GM18858 (cell line): ENCODE results near the gene MEN1.
"Not testable (repeated sequence)": the region's sequence is repeated elsewhere in the genome, so short reads cannot be mapped to it uniquely, and the experiment has no call there.

Experiments used
- ATAC-seq: cut with Tn5 transposase; IDR thresholded peaks from one replicate; pipeline ENCODE4 v1.9.1; 2021; ENCODE audit not compliant: unreplicated experiment

Gene MEN1

GRCh38 chr11:64846998-64847666 is 36.8 kb upstream of the MEN1 start:
- no peak for ATAC-seq

DNA sequence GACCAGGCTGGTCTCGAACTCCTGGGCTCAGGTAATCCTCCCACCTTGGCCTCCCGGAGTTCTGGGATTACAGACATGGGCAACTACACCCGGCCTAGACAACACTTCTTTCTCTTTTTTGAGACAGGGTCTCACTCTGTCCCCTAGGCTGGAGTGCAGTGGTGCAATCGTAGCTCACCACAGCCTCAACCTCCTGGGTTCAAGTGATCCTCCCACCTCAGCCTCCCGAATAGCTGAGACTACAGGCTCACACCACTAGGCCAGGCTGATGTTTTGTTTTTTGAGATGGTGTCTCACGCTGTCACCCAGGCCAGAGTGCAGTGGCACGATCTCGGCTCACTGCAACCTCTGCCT is 35.4 kb upstream of the MEN1 start:
- ATAC-seq = not testable (repeated sequence)

- ATAC-seq = no peak
These were observed 34.9 kb upstream of the MEN1 start for GRCh38 chr11:64845129-64845775.

GRCh38 chr11:64844330-64845128 is 34.2 kb upstream of the MEN1 start, which contains the start of gene CDC42BPG:
Gene CDC42BPG, minus strand, starts transcription at chr11:64844653. Its CDS starts 84 bp downstream, at chr11:64844569.
- no peak for ATAC-seq

DNA sequence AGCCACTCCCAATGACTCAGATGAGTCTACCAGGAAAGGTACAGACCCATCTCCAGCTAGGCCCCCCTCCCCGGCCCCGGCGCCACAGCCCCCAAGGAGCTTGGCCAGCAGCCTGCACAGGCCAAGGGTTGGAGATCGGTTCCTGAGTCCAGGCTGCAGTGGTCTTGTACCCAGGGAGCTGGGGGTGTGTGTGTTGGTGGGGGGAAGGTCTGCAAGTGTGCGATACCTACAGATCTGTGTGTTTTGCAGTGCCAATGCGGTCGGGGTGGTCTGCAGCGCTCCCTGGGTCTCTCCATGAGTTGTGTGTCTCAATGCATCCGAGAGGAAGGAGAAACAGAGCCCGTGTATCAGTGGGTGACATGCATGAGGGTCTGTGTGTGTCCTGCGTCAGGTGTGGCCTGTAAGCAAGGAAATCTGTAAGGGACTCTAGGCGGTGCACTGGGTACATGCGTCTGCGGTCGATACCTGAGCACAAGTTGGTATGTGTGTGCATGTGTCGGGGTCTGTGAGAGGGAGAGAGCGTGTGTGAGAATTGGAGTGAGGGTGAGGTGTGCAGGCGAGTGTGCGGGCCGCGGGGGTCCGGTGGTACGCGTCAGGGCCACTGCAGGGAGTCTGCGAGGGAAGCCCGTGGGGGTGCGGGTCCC is 33.5 kb upstream of the MEN1 start:
- ATAC-seq = no peak

- no peak for ATAC-seq
These were observed 32.7 kb upstream of the MEN1 start for GRCh38 chr11:64842851-64843685.

DNA sequence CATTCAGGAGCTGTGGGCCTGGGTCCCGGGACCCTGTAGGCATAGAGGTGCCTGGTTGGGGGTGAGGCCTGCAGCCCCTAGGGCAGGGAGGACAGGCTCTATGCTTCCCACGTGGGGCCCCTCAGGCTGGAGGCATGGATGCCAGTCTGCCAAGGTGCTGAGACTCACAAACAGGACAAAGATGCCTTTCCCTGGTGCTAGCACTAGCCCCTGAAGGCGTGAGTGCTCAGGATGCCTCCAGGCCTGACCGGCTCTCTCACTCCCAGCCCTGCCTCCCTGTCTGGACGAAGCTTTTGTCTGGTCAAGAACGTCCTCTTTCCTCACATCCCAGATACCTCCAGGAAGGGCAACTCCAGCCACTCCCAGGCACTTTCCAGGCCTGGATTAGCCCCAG is 32.0 kb upstream of the MEN1 start:
- no peak for ATAC-seq

GRCh38 chr11:64841592-64842365 is 31.4 kb upstream of the MEN1 start:
- no peak for ATAC-seq

DNA sequence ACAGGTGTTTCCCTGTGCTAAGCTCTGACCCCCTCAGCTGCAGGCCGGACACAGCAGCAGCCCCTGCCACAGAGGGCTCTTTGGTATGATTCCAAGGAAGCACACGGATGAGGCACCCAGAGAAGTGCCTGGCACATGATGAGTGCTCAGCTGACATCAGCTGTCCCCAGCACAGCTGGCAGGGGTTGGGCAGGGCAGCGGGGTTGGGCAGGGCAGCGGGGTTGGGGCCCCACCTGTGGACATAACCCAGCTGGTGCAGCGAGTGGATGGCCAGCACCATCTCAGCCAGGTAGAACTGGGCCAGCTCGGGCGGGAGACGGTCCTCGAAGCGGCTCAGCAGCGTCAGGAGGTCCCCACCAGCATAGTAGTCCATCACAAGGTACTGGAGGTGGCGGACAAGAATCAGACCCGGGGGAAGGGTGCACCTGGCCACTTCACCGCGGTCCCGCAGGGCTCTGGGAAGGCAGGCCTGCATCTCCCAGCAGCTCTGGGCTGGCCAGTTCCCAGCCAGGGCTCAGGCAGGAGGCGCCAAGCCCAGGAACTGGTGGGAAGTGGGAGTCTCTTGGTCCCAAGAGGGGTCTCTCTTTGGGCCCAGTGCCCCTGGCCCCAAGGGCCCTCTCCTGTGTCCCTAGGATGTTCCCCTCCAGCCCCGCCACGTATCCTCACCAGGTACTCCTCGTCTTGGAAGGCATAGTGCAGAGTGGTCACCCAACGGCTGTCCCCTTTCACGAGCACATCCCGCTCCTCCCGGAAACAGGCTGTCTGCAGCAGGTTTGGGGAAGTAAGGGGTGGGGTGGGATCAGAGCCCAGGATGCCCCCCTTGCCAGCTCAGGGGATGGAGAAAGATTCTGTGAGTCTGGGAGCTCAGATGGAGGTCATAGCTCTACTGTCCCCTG is 29.8 kb upstream of the MEN1 start:
- no peak for ATAC-seq

GRCh38 chr11:64839335-64839734 is 29.0 kb upstream of the MEN1 start:
- no peak for ATAC-seq

GRCh38 chr11:64838600-64839334 is 28.4 kb upstream of the MEN1 start:
- no peak for ATAC-seq

- no peak for ATAC-seq
These were observed 27.6 kb upstream of the MEN1 start for GRCh38 chr11:64837887-64838351.

GRCh38 chr11:64836448-64837072 is 26.2 kb upstream of the MEN1 start:
- no peak for ATAC-seq

- no peak for ATAC-seq
These were observed 25.5 kb upstream of the MEN1 start for GRCh38 chr11:64835616-64836447.

- no peak for ATAC-seq
These were observed 24.6 kb upstream of the MEN1 start for GRCh38 chr11:64834723-64835615.
